NCI-H2029 treated with DMSO at 0.1 percent for 48 hours (cell line): ENCODE results near the gene TFDP2.
"Not testable (repeated sequence)": the region's sequence is repeated elsewhere in the genome, so short reads cannot be mapped to it uniquely, and the experiment has no call there.

ENCODE experiments used
- DNase-seq: peaks from one replicate; lab custom pipeline; 2025; lab: John Stamatoyannopoulos, UW

Gene TFDP2

GRCh38 chr3:142075656-142076055 lies 73.7 kb downstream of the TFDP2 start:
- DNase-seq, result not testable (repeated sequence)

GRCh38 chr3:142072816-142073215 lies 76.5 kb downstream of the TFDP2 start:
- DNase-seq, result no peak

- no peak for DNase-seq
These were observed 83.4 kb downstream of the TFDP2 start for GRCh38 chr3:142065932-142066331.

GRCh38 chr3:142065344-142065743 lies 84.0 kb downstream of the TFDP2 start:
- DNase-seq, result no peak

DNA sequence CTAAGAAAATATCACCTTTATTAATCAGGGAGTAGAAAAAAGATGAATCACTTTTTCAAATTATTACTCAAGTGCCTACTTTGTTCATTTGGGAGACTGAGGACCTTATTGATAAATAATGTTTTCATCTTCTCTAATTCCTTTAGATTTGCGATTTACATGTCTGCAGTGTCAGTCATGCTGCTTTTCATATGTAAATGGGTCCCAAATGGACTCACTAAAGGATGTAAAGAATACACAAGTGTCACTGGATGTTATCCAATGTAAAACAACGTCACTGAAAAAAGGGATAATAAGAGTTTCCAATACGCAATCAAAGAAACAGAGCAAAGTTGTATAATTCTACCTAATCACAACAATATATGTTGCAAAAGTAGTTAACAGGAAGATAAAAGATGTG lies 84.9 kb downstream of the TFDP2 start:
- no peak for DNase-seq

GRCh38 chr3:142057331-142057725 lies 92.0 kb downstream of the TFDP2 start:
- DNase-seq, result no peak

DNA sequence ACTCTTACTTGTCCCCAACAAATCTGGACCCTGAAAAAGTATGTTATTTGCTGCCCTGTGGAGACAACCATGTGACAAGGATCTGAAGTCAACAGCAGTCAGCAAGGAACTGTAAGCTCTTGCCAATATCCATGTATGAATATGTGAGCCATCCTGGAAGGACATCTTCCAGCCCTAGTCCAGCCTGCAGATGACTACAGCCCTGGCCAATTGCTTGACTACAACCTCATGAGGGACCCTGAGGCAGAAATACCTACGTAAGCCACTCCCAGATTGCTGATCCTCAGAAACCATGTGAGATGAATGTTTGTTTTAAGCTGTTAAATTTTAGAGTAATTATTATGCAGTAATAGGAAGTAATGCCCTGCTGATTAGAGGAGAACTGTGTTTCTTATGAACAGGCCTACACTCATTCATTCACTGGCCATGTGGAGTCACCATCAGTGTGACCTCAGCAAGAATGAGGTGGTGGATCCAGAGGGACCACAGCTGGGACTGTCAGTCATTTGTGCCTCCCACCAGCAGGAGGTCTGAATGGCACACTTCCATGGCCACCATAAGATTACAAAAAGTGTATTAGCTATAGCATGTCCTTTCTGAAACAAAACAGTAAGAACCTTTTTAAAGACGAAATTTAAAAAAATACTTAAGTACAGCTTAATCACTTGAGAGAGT lies 92.6 kb downstream of the TFDP2 start:
- no peak for DNase-seq

- DNase-seq, result no peak
These were observed 95.5 kb downstream of the TFDP2 start for GRCh38 chr3:142053835-142054234.

- no peak for DNase-seq
These were observed 96.1 kb downstream of the TFDP2 start for GRCh38 chr3:142053244-142053643.

DNA sequence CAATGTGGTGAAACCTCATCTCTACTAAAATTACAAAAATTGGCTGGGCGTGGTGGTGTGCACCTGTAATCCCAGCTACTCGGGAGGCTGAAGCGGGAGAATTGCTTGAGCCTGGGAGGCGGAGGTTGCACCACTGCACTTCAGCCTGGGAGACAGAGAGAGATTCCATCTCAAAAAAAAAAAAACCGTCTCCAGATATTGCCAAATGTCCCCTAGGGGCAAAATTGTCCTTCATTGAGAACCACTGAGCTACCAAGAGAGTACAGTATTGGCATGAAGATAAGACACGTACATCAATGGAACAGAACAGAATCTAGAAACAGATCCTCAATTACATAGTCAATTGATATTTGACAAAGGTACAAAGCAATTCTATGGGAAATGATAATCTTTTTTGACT lies 98.0 kb downstream of the TFDP2 start:
- no peak for DNase-seq

- no peak for DNase-seq
These were observed 102.3 kb downstream of the TFDP2 start for GRCh38 chr3:142047021-142047369.

DNA sequence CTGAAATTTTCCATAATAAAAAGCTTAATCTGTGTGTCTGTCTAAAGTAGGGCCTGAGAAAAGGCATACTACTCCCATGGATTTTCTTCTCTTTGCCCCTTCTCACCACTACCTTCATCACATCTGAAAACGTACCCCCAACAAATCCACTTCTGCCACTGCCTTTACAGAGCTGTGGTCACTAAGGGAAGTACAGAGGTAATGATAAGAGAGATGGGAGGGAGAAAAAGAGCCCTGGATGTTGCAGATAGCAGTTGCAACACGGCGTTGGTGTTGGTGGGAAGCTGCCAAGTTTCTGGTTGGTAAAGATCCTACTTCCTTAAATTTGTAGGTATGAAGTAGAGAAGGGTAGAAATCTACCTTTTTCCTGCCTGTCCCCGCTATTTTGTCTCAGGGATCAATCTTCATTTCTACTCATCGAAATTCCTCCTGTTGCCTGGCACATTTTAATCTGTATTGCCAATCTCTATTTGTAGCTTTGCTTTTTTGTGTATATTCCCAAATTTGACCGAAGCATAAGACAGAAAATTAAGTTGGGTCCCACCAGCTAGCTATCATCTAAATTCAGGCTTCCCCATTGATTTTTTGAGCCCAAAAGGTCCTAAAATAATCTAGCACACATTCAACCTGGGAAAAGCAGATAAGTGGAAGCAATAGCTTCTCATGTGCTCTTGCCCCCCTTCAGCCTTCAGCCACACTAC lies 102.9 kb downstream of the TFDP2 start:
- no peak for DNase-seq

DNA sequence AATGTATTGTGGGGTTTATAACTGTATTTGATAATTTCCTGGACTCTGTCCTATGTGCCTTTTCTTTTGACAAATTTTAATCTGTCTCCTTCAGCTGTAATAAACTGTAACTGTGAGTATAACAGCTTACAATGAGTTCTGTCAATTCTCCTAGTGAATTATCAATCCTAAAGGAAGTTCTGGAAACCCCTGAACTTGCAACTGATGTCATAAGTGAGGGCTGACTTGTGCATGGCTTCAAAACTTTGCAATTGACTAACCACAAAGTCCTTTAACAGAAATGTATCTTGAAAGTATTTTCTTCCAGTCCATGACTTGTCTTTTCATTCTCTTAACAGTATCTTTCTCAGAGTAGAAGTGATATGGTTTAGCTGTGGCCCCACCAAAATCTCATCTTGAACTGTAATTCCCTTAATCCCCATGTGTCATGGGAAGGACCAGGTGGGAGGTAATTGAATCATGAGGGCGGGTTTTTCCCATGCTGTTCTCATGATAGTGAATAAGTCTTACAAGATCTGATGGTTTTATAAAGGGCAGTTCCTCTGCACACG lies 108.3 kb downstream of the TFDP2 start:
- DNase-seq, result no peak

DNA sequence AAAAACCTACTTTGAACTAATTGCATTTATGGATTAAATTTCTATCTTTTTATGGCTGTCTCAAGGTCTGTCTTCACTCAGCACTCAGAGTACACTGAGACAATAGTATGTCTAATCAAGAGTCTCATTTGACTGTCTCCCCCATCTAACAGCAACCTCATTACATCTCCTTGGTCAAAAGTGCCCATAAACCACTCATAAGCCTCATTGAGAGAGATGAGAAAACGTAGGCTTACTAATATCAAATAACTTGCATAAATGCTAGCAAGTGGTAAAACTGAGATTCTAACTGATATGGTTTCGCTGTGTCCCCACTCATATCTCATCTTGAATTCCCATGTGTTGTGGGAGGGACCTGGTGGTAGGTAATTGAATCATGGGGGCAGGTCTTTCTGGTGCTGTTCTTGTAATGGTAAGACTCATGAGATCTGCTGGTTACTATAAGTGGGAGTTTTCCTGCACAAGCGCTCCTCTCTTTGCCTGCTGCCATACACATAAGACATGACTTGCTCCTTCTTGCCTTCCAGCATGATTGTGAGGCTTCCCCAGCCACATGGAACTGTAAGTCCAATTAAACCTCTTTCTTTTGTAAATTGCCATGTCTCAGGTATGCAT lies 113.9 kb downstream of the TFDP2 start:
- DNase-seq, result no peak

DNA sequence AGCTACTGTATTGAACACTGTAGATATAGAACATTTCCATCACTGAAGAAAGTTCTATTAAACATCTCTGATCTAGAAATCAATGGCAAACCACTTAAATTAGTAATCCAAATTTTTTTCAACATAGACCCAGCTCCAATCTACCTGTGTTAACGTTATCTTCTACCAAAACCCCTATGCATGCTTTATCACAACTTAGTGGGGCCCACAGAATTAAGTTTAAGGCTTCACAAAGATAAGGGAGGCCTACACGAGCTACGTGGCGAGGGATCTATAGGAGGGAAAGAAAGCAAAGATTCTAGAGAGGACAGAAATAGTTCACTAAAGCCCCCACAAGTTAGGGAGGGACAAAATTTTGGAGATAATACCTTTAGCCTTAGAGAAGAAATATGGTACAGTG lies 116.1 kb downstream of the TFDP2 start:
- no peak for DNase-seq

- no peak for DNase-seq
These were observed 117.8 kb downstream of the TFDP2 start for GRCh38 chr3:142031575-142031974.

DNA sequence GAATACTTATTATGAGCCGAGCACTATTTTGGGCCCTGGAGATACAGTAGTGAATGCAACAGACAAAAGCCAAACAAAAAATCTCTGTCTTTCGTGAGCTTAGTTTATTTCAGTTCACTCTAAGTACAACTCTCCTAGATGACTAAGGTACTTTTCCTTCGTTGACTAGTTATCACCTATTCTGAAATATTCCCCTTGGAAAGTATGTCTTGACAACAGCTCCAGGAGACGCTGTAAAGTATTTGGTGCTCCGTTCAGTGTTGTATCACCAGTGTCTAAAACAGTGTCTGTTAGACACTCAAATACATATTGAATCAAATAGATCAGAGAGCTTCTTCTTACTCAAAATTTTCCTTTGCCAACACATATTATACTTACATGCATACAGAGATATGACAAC lies 119.6 kb downstream of the TFDP2 start:
- DNase-seq, result no peak

GRCh38 chr3:142029052-142029642 lies 120.2 kb downstream of the TFDP2 start:
- DNase-seq, result no peak

GRCh38 chr3:142028243-142028777 lies 121.0 kb downstream of the TFDP2 start:
- peak; percentile 75 for DNase-seq

DNA sequence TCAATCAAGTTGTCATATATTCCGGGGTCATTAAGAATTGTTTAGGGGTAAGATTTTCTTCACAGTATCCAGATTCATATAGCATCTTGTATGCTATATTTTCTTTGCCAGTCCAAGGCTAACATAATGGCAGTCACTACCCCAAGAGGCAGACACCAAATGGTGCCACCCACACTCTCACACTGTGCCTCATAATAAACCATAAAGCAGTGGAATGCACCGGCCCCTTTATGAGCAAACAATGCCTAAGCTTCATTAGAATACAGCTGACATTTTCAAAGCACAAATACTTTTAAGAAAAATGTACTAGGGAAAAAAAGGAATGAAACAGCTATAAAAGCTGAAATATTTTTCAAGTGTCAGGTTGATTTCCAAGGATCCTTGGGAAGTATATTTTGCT lies 121.6 kb downstream of the TFDP2 start:
- no peak for DNase-seq

DNA sequence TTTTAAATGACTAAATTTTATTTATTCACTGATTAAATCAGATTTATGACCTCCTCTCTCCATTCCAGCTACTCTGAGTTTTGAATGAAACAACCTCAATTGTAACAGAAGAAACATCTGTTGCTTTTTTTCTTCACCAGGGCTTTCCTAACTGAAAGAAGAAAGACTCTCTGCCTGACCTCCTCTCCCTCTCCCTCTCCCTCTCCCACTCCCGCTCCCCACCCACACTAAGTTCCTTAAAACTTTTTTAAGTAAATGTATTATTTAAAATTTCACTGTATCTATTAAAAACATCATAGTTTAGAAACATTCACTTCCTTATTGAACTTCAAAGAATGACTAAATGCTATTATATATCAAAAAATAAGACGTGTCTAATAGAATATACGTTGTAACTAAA lies 122.0 kb downstream of the TFDP2 start:
- DNase-seq, result no peak

DNA sequence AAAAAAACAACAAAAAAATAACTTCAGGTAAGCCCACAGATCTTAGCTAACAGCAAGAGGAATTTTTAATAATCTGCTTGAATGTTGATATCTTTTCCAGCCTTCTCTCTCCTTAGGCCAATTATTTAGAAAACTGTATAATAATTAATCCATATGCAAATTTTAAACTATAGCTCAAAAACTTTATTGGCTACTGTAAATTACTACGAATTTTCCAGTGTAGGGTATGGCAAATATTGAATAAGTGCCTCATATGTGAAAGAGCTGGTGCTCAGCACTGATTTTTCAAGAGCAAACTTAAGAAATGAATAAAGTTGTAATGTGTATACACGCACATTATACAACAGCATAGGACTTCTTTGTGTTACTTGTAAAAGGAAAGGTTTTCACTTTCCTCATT lies 123.0 kb downstream of the TFDP2 start:
- no peak for DNase-seq

GRCh38 chr3:142022381-142022780 lies 127.0 kb downstream of the TFDP2 start:
- DNase-seq, result peak; percentile 44
